Ishikawa (cell line): ENCODE results near the gene GLE1.

ENCODE experiments used
- CREB1 ChIP-seq: IDR thresholded peaks from 2 replicates; pipeline ENCODE4 v1.6.1; 2012; ENCODE audit warnings: low read depth
- EP300 ChIP-seq: IDR thresholded peaks from 2 replicates; pipeline ENCODE4 v1.6.1; 2012; ENCODE audit warnings: borderline replicate concordance
- FOXM1 ChIP-seq: IDR thresholded peaks from 2 replicates; pipeline ENCODE4 v1.6.1; 2012; ENCODE audit warnings: low read depth, borderline replicate concordance
- NFIC ChIP-seq: IDR thresholded peaks from 2 replicates; pipeline ENCODE4 v1.6.1; 2012
- RAD21 ChIP-seq: IDR thresholded peaks from 2 replicates; pipeline ENCODE4 v1.6.1; 2012; ENCODE audit warnings: low read depth
- TAF1 ChIP-seq: IDR thresholded peaks from 2 replicates; pipeline ENCODE4 v1.6.1; 2012; ENCODE audit warnings: low read depth, mild to moderate bottlenecking
- YY1 ChIP-seq: IDR thresholded peaks from 2 replicates; pipeline ENCODE4 v1.6.1; 2012; ENCODE audit warnings: low read depth
- TF ChIP-seq, protein P1 (sequence below): IDR thresholded peaks from 2 replicates; pipeline ENCODE4 v1.6.1; 2012
- TF ChIP-seq, protein P2 (sequence below): IDR thresholded peaks from 2 replicates; pipeline ENCODE4 v1.6.1; 2012; ENCODE audit warnings: low read depth, mild to moderate bottlenecking

DNA sequence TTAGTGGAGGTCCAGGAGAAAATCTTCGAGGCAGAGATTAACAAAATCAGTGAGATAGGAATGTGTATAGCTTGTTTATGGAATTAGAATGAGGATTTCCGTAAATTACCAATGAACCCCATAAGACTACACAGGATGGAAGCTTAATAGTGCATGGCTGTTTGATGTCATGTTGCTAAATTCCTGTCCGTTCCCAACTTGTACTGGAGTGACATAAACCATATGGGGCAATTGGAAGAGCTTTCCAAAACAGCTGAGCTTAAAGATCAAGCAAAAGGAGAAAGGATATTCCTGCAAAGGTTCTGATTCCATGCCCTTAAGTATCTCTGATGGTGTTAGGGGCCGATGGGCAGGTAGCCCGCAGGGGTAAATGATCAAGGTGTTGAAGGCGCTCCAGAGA lies 17.4 kb downstream of the GLE1 start:
- TF ChIP-seq YY1 (no peak), RAD21 (no peak), TAF1 (no peak), FOXM1 (no peak), CREB1 (no peak), EP300 (no peak), NFIC (no peak)
- TF ChIP-seq, protein P1, sequence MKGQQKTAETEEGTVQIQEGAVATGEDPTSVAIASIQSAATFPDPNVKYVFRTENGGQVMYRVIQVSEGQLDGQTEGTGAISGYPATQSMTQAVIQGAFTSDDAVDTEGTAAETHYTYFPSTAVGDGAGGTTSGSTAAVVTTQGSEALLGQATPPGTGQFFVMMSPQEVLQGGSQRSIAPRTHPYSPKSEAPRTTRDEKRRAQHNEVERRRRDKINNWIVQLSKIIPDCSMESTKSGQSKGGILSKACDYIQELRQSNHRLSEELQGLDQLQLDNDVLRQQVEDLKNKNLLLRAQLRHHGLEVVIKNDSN, result no peak
- TF ChIP-seq, protein P2, sequence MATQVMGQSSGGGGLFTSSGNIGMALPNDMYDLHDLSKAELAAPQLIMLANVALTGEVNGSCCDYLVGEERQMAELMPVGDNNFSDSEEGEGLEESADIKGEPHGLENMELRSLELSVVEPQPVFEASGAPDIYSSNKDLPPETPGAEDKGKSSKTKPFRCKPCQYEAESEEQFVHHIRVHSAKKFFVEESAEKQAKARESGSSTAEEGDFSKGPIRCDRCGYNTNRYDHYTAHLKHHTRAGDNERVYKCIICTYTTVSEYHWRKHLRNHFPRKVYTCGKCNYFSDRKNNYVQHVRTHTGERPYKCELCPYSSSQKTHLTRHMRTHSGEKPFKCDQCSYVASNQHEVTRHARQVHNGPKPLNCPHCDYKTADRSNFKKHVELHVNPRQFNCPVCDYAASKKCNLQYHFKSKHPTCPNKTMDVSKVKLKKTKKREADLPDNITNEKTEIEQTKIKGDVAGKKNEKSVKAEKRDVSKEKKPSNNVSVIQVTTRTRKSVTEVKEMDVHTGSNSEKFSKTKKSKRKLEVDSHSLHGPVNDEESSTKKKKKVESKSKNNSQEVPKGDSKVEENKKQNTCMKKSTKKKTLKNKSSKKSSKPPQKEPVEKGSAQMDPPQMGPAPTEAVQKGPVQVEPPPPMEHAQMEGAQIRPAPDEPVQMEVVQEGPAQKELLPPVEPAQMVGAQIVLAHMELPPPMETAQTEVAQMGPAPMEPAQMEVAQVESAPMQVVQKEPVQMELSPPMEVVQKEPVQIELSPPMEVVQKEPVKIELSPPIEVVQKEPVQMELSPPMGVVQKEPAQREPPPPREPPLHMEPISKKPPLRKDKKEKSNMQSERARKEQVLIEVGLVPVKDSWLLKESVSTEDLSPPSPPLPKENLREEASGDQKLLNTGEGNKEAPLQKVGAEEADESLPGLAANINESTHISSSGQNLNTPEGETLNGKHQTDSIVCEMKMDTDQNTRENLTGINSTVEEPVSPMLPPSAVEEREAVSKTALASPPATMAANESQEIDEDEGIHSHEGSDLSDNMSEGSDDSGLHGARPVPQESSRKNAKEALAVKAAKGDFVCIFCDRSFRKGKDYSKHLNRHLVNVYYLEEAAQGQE, result no peak
